ENCODE measurements around the gene NCOA5. TPM values are rescaled to one million over a fixed set of nuclear protein-coding genes. Genes with fewer than 3 reads are reported as not detected.
A peak's percentile ranks its signal among the peaks of the same experiment; 100 is the strongest.

Gene NCOA5
- total RNA-seq, 1 donor from 2014 or later = 10.3 TPM

DNA sequence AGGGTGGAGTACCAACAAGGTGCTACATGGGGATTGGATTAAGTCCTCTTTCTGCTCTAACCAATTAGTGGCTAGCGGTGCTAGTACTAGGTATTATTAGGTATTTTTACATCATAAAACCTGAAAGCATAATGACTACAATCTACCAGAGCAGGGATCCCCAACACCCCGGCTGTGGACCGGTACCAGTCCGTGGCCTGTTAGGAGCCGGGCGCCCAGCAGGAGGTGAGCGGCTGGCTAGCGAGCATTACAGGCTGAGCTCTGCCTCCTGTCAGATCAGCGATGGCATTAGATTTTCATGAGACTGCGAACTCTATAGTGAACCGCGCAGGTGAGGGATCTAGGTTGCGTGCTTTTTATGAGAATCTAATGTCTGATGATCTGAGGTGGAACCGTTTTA, 19.2 kb upstream of the NCOA5 start:
- peaks cover 13% of the 10 kb centered on the region for H3K4me1 ChIP-seq
- H2AFZ ChIP-seq (replicated peaks) = no peak overlapping the region
- no peaks in the 10 kb centered on the region for H3K9me3 ChIP-seq (ENCODE audit: low read depth)
- Mint-ChIP-seq H3K9me3 (no peaks in the 10 kb centered on the region), H3K27ac (no peak overlapping the region), H3K4me1 (no peaks in the 10 kb centered on the region), H3K36me3 (no peaks in the 10 kb centered on the region), H3K27me3 (ENCODE audit: insufficient read depth, low read depth) (peaks cover 6% of the 10 kb centered on the region), H3K4me3 (no peak overlapping the region)
- no peak overlapping the region for H3K4me2 ChIP-seq
- no peak for DNase-seq (ENCODE audit: low spot score)
- H3K27me3 ChIP-seq = peaks cover 61% of the 10 kb centered on the region
- TF ChIP-seq EZH2phosphoT487 (IDR thresholded peaks at IDR 0.05) (no peak), EZH2 (IDR thresholded peaks at IDR 0.05) (no peak)
- TF ChIP-seq, protein P1, sequence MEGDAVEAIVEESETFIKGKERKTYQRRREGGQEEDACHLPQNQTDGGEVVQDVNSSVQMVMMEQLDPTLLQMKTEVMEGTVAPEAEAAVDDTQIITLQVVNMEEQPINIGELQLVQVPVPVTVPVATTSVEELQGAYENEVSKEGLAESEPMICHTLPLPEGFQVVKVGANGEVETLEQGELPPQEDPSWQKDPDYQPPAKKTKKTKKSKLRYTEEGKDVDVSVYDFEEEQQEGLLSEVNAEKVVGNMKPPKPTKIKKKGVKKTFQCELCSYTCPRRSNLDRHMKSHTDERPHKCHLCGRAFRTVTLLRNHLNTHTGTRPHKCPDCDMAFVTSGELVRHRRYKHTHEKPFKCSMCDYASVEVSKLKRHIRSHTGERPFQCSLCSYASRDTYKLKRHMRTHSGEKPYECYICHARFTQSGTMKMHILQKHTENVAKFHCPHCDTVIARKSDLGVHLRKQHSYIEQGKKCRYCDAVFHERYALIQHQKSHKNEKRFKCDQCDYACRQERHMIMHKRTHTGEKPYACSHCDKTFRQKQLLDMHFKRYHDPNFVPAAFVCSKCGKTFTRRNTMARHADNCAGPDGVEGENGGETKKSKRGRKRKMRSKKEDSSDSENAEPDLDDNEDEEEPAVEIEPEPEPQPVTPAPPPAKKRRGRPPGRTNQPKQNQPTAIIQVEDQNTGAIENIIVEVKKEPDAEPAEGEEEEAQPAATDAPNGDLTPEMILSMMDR (IDR thresholded peaks at IDR 0.05) = no peak
- H3K79me2 ChIP-seq (ENCODE audit: low read depth) = no peaks in the 10 kb centered on the region
- H3K27ac ChIP-seq = no peak overlapping the region
- H3F3A ChIP-seq (ENCODE audit: low read depth) = peaks cover 7% of the 10 kb centered on the region
- no peak overlapping the region for H3K4me3 ChIP-seq
- no peaks in the 10 kb centered on the region for H4K20me1 ChIP-seq (ENCODE audit: low read depth)
- no peaks in the 10 kb centered on the region for H3K36me3 ChIP-seq
- H3K9ac ChIP-seq = no peak overlapping the region

DNA sequence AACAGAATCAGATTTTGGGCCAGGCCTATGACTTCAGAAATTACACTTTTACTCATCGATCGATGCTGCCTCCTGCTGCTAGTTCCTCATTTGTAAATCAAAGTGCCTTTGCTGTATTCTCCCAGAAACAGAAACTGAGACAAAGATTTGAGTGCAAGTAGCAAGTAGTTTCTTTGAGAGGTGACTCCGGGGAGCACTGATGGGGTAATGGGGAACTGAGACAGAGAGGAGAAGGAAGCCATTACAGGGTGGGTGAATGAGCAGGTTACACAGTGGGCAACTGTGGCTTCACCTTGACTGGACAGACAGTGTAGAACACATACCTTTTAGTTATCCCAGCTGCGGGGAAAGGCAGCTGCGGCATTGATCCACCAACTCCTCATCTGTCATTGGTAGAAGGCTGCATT, 18.7 kb upstream of the NCOA5 start:
- no peaks in the 10 kb centered on the region for H3K36me3 Mint-ChIP-seq
- no peaks in the 10 kb centered on the region for H3K9me3 ChIP-seq (ENCODE audit: low read depth)

DNA sequence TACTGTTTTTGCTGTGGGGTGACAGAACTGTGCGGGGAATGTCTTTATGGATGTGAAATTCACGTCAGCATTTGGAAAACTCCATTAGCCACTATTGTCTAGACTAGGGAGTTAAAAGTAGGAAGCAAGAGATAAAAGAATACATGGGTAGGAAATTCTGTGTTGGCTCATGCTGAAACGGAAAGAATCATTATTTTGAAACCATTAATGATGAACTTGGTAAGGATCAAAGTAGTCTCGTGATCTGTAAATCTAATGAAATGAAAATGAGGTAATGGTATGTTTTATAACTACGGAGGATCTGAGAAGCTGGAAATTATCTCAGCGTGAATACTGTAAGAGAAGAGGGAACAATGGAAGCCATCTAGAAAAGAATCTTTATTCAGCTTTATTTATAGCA, 17.3 kb upstream of the NCOA5 start:
- no peak overlapping the region for H3K4me3 ChIP-seq
- H2AFZ ChIP-seq (replicated peaks) = no peak overlapping the region
- no peak for TF ChIP-seq EZH2phosphoT487 (IDR thresholded peaks at IDR 0.05)
- no peaks in the 10 kb centered on the region for H3K36me3 Mint-ChIP-seq
- no peak overlapping the region for H3K27ac ChIP-seq
- no peak overlapping the region for H3K9ac ChIP-seq
- H3K9me3 Mint-ChIP-seq = peaks cover 4% of the 10 kb centered on the region
- H3K27me3 Mint-ChIP-seq (ENCODE audit: insufficient read depth, low read depth) = peaks cover 6% of the 10 kb centered on the region
- H3K9me3 ChIP-seq (ENCODE audit: low read depth) = no peaks in the 10 kb centered on the region
- no peaks in the 10 kb centered on the region for H3K36me3 ChIP-seq
- H3K27ac Mint-ChIP-seq = no peak overlapping the region
- no peak overlapping the region for H3K4me2 ChIP-seq
- H3K4me1 Mint-ChIP-seq = no peaks in the 10 kb centered on the region
- no peaks in the 10 kb centered on the region for H4K20me1 ChIP-seq (ENCODE audit: low read depth)
- H3K4me3 Mint-ChIP-seq = no peak overlapping the region
- no peak for DNase-seq (ENCODE audit: low spot score)
- no peaks in the 10 kb centered on the region for H3K79me2 ChIP-seq (ENCODE audit: low read depth)
- H3F3A ChIP-seq (ENCODE audit: low read depth) = no peaks in the 10 kb centered on the region
- H3K27me3 ChIP-seq = peaks cover 69% of the 10 kb centered on the region
- peaks cover 1% of the 10 kb centered on the region for H3K4me1 ChIP-seq

More for the DNA sequence above, 18.7 kb upstream of the NCOA5 start:
- Histone ChIP-seq H3K4me1 (peaks cover 13% of the 10 kb centered on the region), H3F3A (ENCODE audit: low read depth) (peaks cover 7% of the 10 kb centered on the region), H3K9ac (no peak overlapping the region), H3K4me2 (no peak overlapping the region), H3K4me3 (no peak overlapping the region), H3K27ac (no peak overlapping the region), H2AFZ (replicated peaks) (no peak overlapping the region), H3K27me3 (peaks cover 58% of the 10 kb centered on the region), H4K20me1 (ENCODE audit: low read depth) (no peaks in the 10 kb centered on the region), H3K36me3 (no peaks in the 10 kb centered on the region), H3K79me2 (ENCODE audit: low read depth) (no peaks in the 10 kb centered on the region)
- Mint-ChIP-seq H3K9me3 (no peaks in the 10 kb centered on the region), H3K27me3 (ENCODE audit: insufficient read depth, low read depth) (peaks cover 6% of the 10 kb centered on the region), H3K4me1 (no peaks in the 10 kb centered on the region), H3K4me3 (no peak overlapping the region), H3K27ac (peak overlapping the region; percentile 30)
- TF ChIP-seq EZH2phosphoT487 (IDR thresholded peaks at IDR 0.05) (no peak), EZH2 (IDR thresholded peaks at IDR 0.05) (no peak)
- TF ChIP-seq, protein P1 (IDR thresholded peaks at IDR 0.05) = no peak
- DNase-seq (ENCODE audit: low spot score) = no peak

DNA sequence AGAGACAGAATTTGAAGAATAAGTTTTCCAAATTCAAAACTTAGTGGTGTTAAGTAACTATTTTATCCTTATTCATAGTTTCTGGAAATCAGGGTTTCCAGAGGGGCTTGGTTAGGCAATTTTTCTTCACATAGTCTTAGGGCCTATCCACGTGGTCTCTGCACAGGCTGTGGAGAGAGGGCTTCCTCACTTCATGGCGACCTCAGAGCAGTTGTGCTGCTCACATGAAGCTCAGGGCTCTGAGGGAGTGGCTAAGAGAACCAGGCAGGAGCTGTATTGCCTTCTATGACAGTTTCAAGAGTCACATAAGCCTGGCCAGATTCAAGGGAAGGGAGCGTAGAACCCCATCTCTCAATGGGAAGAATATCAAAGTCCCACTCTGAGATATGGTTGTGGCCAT, 14.5 kb upstream of the NCOA5 start:
- Histone ChIP-seq H3K9me3 (ENCODE audit: low read depth) (no peaks in the 10 kb centered on the region), H3K4me1 (no peaks in the 10 kb centered on the region), H3K4me2 (no peak overlapping the region), H3K4me3 (no peak overlapping the region), H3F3A (ENCODE audit: low read depth) (no peaks in the 10 kb centered on the region), H3K9ac (no peak overlapping the region), H4K20me1 (ENCODE audit: low read depth) (no peaks in the 10 kb centered on the region), H3K27me3 (peaks cover 66% of the 10 kb centered on the region), H3K79me2 (ENCODE audit: low read depth) (no peaks in the 10 kb centered on the region), H3K27ac (no peak overlapping the region), H3K36me3 (no peaks in the 10 kb centered on the region), H2AFZ (replicated peaks) (no peak overlapping the region)
- Mint-ChIP-seq H3K9me3 (peaks cover 7% of the 10 kb centered on the region), H3K27ac (no peak overlapping the region), H3K36me3 (no peaks in the 10 kb centered on the region), H3K4me1 (no peaks in the 10 kb centered on the region), H3K27me3 (ENCODE audit: insufficient read depth, low read depth) (peaks cover 8% of the 10 kb centered on the region), H3K4me3 (no peak overlapping the region)
- DNase-seq (ENCODE audit: low spot score) = no peak
- TF ChIP-seq, protein P1 (IDR thresholded peaks at IDR 0.05) = no peak
- TF ChIP-seq EZH2 (IDR thresholded peaks at IDR 0.05) (no peak), EZH2phosphoT487 (IDR thresholded peaks at IDR 0.05) (no peak)
